PC-9 (cell line): ENCODE results near the gene ERC1.

Experiments used
- EZH2 ChIP-seq: fragments of 200-600 bp; sonication (generic); IDR thresholded peaks from 2 replicates; pipeline ENCODE4 v1.8.0; 2017; ENCODE audit warnings: antibody characterized with exemption, low read depth
- TF ChIP-seq, protein P1 (sequence below): fragments of 200-600 bp; sonication (generic); conservative IDR thresholded peaks from 2 replicates; pipeline ENCODE4 v1.6.1; 2017; ENCODE audit warnings: mixed run types, antibody characterized with exemption, mild to moderate bottlenecking, moderate library complexity

DNA sequence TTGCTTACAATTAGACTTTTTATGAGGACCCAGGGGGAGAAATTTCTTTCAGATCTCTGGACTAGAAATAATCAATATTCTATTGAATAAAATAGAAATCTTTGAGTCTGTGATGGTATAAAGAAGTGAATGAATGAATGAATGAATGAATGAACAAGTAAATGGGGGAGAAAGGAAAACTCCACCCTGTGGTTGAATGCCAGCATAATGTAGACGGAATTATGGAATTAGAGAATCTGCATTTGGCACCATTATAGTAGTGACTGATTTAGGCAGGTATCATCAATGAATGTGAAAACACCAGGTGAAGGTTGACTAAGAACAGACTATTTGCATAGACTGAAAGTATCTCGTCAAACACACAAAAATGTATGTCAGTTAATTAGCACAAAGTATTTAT is 468.3 kb downstream of the ERC1 start:
- TF ChIP-seq, protein P1, sequence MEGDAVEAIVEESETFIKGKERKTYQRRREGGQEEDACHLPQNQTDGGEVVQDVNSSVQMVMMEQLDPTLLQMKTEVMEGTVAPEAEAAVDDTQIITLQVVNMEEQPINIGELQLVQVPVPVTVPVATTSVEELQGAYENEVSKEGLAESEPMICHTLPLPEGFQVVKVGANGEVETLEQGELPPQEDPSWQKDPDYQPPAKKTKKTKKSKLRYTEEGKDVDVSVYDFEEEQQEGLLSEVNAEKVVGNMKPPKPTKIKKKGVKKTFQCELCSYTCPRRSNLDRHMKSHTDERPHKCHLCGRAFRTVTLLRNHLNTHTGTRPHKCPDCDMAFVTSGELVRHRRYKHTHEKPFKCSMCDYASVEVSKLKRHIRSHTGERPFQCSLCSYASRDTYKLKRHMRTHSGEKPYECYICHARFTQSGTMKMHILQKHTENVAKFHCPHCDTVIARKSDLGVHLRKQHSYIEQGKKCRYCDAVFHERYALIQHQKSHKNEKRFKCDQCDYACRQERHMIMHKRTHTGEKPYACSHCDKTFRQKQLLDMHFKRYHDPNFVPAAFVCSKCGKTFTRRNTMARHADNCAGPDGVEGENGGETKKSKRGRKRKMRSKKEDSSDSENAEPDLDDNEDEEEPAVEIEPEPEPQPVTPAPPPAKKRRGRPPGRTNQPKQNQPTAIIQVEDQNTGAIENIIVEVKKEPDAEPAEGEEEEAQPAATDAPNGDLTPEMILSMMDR = no peak
- TF ChIP-seq EZH2 = no peak
